MCF 10A (cell line): Measurements from ENCODE around the gene ACO1. TPM values are rescaled to one million over a fixed set of nuclear protein-coding genes. Genes with fewer than 3 reads are reported as not detected.

Experiments used
- BruUV-seq: library from RNA; stranded (reverse); fragments of 400-500 nt; replicated peaks from 2 replicates; lab custom pipeline; 2021; lab: Mats Ljungman, UMichigan
- CTCF ChIA-PET: fragments of 300-600 bp; sonication (Branson Sonifier 250); formaldehyde crosslinking; extraction: SDS; loops from one replicate; lab custom pipeline; 2021; ENCODE audit warnings: antibody characterized with exemption, inconsistent platforms; lab: Yijun Ruan, JAX
- POLR2A ChIA-PET: fragments of 300-600, 350-650 bp; sonication (Branson Sonifier 250); formaldehyde crosslinking; extraction: SDS; loops from one replicate; lab custom pipeline; 2020; ENCODE audit warnings: antibody characterized with exemption, inconsistent platforms; lab: Yijun Ruan, JAX
- DNase-seq: peaks from one replicate; pipeline ENCODE4 v3.0.0-alpha.2; 2018; ENCODE audit not compliant: unreplicated experiment
- H3K27ac Mint-ChIP-seq: one replicate; pipeline ENCODE4 v1.8.0; 2022; ENCODE audit warnings: mild to moderate bottlenecking, low read depth, mixed read lengths; ENCODE audit not compliant: unreplicated experiment
- H3K27me3 Mint-ChIP-seq: one replicate; pipeline ENCODE4 v1.8.0; 2022; ENCODE audit warnings: mixed read lengths; ENCODE audit not compliant: insufficient read depth, unreplicated experiment
- H3K36me3 Mint-ChIP-seq: one replicate; pipeline ENCODE4 v1.8.0; 2022; ENCODE audit warnings: mild to moderate bottlenecking, moderate library complexity, mixed read lengths; ENCODE audit not compliant: insufficient read depth, unreplicated experiment
- H3K4me1 Mint-ChIP-seq: one replicate; pipeline ENCODE4 v1.8.0; 2022; ENCODE audit warnings: mixed read lengths; ENCODE audit not compliant: insufficient read depth, unreplicated experiment
- H3K4me3 Mint-ChIP-seq: one replicate; pipeline ENCODE4 v1.8.0; 2022; ENCODE audit warnings: mild to moderate bottlenecking, moderate library complexity, mixed read lengths; ENCODE audit not compliant: unreplicated experiment
- H3K9me3 Mint-ChIP-seq: one replicate; pipeline ENCODE4 v1.8.0; 2022; ENCODE audit warnings: mixed read lengths; ENCODE audit not compliant: unreplicated experiment
- intact Hi-C: fragments of 100-400 bp; cut with micrococcal nuclease; formaldehyde crosslinking; loops from 2 replicates; pipeline ENCODE4 v1.14.1; 2022
- total RNA-seq: library from RNA; stranded (reverse); gene quantifications from 2 replicates; pipeline ENCODE4 v1.2.3, GENCODE V29; 2022
- TF ChIP-seq, protein P1 (sequence below): fragments of 200-600 bp; IDR thresholded peaks from one replicate; pipeline ENCODE4 v1.8.0; 2022; ENCODE audit warnings: antibody characterized with exemption, mild to moderate bottlenecking; ENCODE audit not compliant: unreplicated experiment

Gene ACO1
- total RNA-seq, 1 experiment from 2014 or later = 28.6 TPM

DNA sequence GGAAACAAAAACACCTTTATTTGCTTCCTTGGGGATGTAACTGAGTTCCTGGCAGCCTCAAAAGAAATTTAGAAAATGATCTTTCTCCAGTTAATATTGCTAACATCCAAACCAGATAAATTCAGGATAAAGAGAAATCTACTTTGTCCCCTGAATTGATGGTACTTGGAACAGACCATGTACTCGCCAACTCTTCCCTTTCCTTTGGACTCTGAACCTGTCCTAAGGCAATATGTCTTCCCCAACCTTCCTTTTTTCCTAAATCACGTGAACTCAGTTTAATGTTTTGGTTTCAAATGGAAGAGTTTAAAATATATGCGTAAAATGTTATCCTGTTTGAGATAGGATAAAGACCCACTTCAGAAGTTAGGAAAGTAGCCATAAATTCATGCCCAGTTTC, 28.0 kb downstream of the ACO1 start:
- Mint-ChIP-seq H3K27me3 (no peaks in the 10 kb centered on the region), H3K4me1 (no peaks in the 10 kb centered on the region), H3K27ac (no peak overlapping the region), H3K9me3 (no peaks in the 10 kb centered on the region), H3K4me3 (no peak overlapping the region), H3K36me3 (peaks cover 71% of the 10 kb centered on the region)
- intact Hi-C loops = no loop called here
- ChIA-PET POLR2A (interaction anchor here (1.2 kb wide), 1 partner anchor 27 kb away, joined by 4 read pairs; no protein-coding TSS in a partner anchor), CTCF (interaction anchor here (0.6 to 1.4 kb wide), 5 partner anchors 10 to 330 kb away, joined by 3 to 5 read pairs (median 4); no protein-coding TSS in a partner anchor)
- BruUV-seq = no TSS peak
- no peak for DNase-seq
- TF ChIP-seq, protein P1, sequence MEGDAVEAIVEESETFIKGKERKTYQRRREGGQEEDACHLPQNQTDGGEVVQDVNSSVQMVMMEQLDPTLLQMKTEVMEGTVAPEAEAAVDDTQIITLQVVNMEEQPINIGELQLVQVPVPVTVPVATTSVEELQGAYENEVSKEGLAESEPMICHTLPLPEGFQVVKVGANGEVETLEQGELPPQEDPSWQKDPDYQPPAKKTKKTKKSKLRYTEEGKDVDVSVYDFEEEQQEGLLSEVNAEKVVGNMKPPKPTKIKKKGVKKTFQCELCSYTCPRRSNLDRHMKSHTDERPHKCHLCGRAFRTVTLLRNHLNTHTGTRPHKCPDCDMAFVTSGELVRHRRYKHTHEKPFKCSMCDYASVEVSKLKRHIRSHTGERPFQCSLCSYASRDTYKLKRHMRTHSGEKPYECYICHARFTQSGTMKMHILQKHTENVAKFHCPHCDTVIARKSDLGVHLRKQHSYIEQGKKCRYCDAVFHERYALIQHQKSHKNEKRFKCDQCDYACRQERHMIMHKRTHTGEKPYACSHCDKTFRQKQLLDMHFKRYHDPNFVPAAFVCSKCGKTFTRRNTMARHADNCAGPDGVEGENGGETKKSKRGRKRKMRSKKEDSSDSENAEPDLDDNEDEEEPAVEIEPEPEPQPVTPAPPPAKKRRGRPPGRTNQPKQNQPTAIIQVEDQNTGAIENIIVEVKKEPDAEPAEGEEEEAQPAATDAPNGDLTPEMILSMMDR = no peak

GRCh38 chr9:32413424-32413823, 29.0 kb downstream of the ACO1 start:
- peak; percentile 44 for DNase-seq
- ChIA-PET POLR2A (interaction anchor here (1.2 to 1.5 kb wide), 2 partner anchors 9 to 28 kb away, joined by 3 to 4 read pairs; no protein-coding TSS in a partner anchor), CTCF (interaction anchor here (1.2 to 2.6 kb wide), 3 partner anchors 12 to 176 kb away, joined by 3 to 13 read pairs (median 5); partner anchors contain the start of gene RIGI)
- intact Hi-C loops = no loop called here
- TF ChIP-seq, protein P1 = no peak
- Mint-ChIP-seq H3K9me3 (no peaks in the 10 kb centered on the region), H3K4me3 (no peak overlapping the region), H3K4me1 (no peaks in the 10 kb centered on the region), H3K27ac (peak overlapping the region; percentile 59), H3K36me3 (peaks cover 70% of the 10 kb centered on the region), H3K27me3 (no peaks in the 10 kb centered on the region)
- no TSS peak for BruUV-seq

GRCh38 chr9:32414856-32415255, 30.4 kb downstream of the ACO1 start:
- H3K27ac Mint-ChIP-seq = no peak overlapping the region
- ChIA-PET POLR2A (no interaction called here), CTCF (interaction anchor here (0.7 to 2.6 kb wide), 4 partner anchors 11 to 111 kb away, joined by 3 to 13 read pairs (median 8); partner anchors contain the start of gene RIGI)
- H3K4me3 Mint-ChIP-seq = no peak overlapping the region
- no peaks in the 10 kb centered on the region for H3K4me1 Mint-ChIP-seq
- intact Hi-C loops = no loop called here
- no peaks in the 10 kb centered on the region for H3K27me3 Mint-ChIP-seq
- no peaks in the 10 kb centered on the region for H3K9me3 Mint-ChIP-seq
- no TSS peak for BruUV-seq
- DNase-seq = no peak
- TF ChIP-seq, protein P1 = no peak
- H3K36me3 Mint-ChIP-seq = peaks cover 59% of the 10 kb centered on the region

- DNase-seq = no peak
- H3K4me1 Mint-ChIP-seq = no peaks in the 10 kb centered on the region
- H3K9me3 Mint-ChIP-seq = no peaks in the 10 kb centered on the region
- H3K36me3 Mint-ChIP-seq = peaks cover 64% of the 10 kb centered on the region
- POLR2A ChIA-PET = no interaction called here
- intact Hi-C loops = no loop called here
- CTCF ChIA-PET = interaction anchor here (1.4 to 1.6 kb wide), 2 partner anchors 13 to 160 kb away, joined by 4 to 6 read pairs; no protein-coding TSS in a partner anchor
- no TSS peak for BruUV-seq
- no peaks in the 10 kb centered on the region for H3K27me3 Mint-ChIP-seq
- no peak overlapping the region for H3K4me3 Mint-ChIP-seq
- H3K27ac Mint-ChIP-seq = no peak overlapping the region
- TF ChIP-seq, protein P1 = no peak
Measured at GRCh38 chr9:32419921-32420320, 35.5 kb downstream of the ACO1 start.
